Choroid plexus epithelial cell (primary cell): ENCODE measurements around the gene SKIDA1.
A peak's percentile ranks its signal among the peaks of the same experiment; 100 is the strongest.

Source experiments
- DNase-seq: peaks from one replicate; pipeline ENCODE4 v3.0.0-alpha.2; 2010; ENCODE audit warnings: low read depth
- H3K4me3 ChIP-seq: 2 replicates; pipeline ENCODE4 v1.5.1; 2011; ENCODE audit warnings: low read depth, mild to moderate bottlenecking, control low read depth, low read length, moderate library complexity
- TF ChIP-seq, protein P1 (sequence below): conservative IDR thresholded peaks from 2 replicates; pipeline ENCODE4 v1.5.1; 2011; ENCODE audit warnings: low read depth, mild to moderate bottlenecking, control low read depth, inconsistent platforms, low read length, moderate library complexity

Gene SKIDA1

DNA sequence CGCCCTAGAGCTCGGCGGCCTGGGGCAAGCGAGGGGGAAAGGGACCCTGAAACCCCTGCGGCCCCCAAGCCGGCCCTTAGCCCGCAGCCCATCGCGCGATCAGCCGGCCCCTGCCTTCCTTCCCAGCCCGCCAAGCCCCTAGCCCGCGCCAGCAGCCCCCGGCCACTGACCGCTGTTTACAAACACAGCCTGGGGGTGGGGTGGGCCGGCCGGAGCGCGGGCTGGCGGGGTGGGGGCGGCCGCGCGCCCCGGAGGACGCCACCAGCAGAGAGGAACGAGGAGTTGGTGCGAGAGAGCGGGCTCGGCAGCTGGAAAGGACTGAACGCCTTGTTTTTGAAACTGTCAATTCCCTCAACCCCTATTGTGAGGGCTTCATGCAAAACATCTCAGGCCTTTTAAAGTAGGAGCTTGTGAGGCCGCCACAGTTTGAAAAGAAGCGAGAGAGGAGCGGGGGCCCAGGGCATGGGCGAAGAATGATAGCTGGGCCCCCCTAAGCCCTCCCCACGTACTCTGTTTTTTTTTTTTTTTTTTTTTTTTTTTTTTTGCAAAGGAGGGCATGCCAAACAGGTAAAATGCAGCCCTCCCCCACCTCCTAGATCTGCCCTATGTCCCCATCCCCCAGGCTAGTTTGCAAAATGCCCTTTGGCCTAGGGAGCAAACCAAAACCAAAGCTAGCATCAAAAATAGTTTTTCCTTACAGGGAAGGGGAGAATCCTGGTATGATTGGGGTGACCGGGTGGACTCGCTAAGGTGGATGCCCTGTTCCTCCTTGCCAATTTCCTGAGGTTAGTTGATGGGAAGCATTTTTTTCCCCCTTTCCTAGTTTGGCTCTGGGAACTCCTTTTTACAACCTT, 15.0 kb downstream of the SKIDA1 start:
- peak overlapping the region; percentile 57 for H3K4me3 ChIP-seq
- TF ChIP-seq, protein P1, sequence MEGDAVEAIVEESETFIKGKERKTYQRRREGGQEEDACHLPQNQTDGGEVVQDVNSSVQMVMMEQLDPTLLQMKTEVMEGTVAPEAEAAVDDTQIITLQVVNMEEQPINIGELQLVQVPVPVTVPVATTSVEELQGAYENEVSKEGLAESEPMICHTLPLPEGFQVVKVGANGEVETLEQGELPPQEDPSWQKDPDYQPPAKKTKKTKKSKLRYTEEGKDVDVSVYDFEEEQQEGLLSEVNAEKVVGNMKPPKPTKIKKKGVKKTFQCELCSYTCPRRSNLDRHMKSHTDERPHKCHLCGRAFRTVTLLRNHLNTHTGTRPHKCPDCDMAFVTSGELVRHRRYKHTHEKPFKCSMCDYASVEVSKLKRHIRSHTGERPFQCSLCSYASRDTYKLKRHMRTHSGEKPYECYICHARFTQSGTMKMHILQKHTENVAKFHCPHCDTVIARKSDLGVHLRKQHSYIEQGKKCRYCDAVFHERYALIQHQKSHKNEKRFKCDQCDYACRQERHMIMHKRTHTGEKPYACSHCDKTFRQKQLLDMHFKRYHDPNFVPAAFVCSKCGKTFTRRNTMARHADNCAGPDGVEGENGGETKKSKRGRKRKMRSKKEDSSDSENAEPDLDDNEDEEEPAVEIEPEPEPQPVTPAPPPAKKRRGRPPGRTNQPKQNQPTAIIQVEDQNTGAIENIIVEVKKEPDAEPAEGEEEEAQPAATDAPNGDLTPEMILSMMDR = no peak
- DNase-seq = peak; percentile 53

DNA sequence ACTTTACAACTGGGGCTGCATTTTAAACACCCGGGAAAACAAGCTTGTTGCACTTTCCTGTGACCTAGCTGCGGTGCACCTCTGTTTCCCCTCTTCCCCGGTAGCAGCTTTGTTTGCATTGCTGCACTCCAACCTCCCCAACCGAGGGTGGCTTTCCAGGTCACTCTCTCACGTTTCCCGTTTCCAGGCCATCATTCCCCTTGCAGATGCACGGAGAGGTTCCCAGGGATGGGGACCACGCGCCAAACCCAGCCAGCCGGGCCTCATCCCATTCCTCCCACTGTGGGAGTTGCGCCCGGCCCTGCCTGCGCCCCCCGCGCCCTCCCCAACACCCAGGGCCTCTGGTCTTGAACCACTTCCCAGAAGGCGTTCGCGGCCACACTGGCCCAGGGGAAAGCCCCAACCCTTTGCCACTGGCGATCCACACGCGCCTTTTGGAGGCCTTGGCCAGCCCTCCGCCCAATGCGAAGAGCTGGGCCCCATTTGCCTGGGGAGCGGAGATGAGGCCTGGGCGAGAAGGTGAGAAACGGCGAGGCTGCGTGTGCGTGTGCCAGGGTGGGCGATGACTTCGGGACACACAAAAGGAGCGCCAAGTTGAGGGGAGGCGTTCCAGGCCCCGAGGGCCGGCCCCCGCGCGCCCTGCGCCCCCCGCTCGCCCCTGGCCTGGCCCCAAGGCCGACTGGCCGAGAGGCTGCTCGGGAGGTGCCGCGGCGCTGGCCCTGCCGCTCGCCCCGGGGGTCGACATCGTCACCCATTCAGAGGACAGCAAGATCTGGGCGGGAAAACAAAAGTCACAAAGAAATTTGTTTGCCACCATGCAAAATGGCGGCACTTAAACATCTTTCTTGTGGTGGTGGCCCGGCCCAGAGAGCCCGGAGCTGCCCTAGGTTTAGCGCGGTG, 15.9 kb downstream of the SKIDA1 start:
- H3K4me3 ChIP-seq = peak overlapping the region; percentile 57
- no peak for DNase-seq
- TF ChIP-seq, protein P1 = no peak

DNA sequence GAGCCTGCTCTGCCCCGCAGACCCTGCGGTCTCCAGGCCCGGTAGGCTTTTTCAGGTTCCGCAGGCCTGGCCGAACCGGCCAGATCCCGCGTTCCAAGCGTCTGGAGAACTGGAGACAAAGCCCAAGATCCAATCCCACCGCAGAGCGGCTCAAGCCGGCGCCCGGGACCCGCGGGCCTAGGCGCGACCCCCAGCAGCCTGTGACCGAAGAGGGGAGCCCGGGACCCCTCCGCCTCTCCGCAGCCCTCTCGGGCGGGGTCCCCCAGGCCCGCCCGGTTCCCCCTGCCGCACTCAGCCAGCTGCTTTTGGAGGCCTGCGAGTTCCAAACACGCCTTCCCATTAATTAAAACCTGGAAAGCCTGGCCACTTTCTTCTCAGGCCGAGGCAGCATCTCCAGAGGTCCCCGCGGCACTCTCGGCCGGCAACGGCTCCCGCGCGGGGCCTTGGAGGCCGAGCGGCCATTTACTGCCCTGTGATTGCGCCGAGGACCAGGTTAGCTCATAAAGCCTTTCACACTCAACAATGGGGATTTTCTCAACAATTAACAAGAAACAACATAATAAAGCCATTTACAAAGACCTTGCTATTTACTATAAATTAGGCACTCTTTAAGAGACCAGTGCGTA, 16.7 kb downstream of the SKIDA1 start:
- TF ChIP-seq, protein P1 = no peak
- no peak for DNase-seq
- no peak overlapping the region for H3K4me3 ChIP-seq

DNA sequence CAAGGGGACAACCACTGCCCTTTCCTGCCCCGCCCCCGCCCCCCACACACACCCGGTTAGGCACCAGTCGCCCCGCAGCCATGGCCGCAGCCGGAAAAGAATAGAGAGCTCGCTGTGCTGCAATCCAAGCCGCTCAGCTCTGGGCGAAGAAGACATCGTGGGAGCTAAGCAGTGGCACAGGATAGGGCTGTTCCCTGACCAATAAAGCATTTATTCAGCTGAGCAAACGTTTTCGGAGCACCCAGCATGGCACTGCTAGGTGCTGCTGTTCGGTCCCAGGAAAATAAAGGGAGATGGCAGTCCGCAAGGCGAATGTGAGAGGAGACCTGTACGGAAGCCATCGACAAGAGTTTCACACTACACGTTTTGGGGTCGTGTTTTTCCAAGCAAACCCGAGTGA, 18.3 kb downstream of the SKIDA1 start:
- no peak overlapping the region for H3K4me3 ChIP-seq
- no peak for DNase-seq
- TF ChIP-seq, protein P1 = no peak

DNA sequence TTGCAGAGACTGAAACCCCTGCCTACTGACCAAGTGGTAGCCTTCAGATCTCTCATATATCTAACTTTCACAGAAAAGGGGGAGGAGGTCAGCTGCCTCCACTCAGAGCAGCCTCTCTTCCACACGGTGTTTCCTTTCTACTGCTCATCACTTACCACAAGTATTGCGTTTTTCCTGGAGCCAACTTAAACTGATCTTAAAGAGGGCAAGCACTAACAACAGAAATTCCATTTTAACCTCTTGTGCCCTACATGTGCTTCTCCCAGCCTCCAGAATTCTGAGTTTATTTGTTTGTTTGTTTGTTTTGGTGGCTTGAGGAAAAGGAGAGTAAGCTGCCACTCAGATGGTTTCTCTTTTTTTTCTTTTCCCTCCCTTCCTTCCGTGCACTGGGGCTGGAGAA, 19.1 kb downstream of the SKIDA1 start:
- TF ChIP-seq, protein P1 = no peak
- no peak for DNase-seq

DNA sequence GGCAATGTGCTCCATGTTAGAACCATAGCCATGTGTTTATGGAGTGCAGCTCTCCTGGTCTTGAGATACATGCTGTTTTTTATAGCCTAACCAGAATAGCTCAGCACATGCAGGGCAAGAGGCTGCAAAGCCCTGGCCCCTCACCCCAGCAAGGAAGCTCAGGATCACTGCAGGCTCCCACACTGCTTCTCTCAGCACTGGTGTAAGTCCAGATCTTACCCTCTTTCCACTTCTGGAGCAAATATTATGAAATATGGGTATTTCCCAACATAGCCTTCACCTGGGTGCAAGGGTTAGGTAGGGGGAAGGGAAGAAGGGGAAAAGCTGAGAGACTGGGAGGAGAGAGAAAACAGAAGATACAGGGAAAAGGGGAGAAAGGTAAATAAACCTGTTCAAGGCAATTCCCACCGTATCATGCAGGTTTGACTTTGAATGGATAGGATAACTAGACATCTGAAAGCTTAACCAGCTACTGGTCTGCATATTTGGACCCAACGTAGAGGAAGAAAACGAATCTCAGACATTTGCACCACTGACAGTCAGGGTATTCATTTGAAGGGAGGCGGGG, 19.7 kb downstream of the SKIDA1 start:
- no peak for DNase-seq
- TF ChIP-seq, protein P1 = no peak
- no peak overlapping the region for H3K4me3 ChIP-seq

More for the DNA sequence above, 19.1 kb downstream of the SKIDA1 start:
- H3K4me3 ChIP-seq = no peak overlapping the region
